Activated CD4-positive, alpha-beta T cell treated with anti-CD3 and anti-CD28 coated beads, Interleukin-2, amount 50 U/mL, for 48 hours (primary cell): Measurements from ENCODE around the gene SYAP1.
"Not testable (repeated sequence)": the region's sequence is repeated elsewhere in the genome, so short reads cannot be mapped to it uniquely, and the experiment has no call there.

Experiments
- DNase-seq, 2 experiments: peaks; one replicate each; pipeline ENCODE4 v3.0.0-alpha.2; 2020

The SYAP1 gene

GRCh38 chrX:16726347-16726988, 7.1 kb downstream of the SYAP1 start:
- DNase-seq, result not testable (repeated sequence)

- no peak for DNase-seq
Observed at GRCh38 chrX:16727637-16728036, 8.2 kb downstream of the SYAP1 start.

DNA sequence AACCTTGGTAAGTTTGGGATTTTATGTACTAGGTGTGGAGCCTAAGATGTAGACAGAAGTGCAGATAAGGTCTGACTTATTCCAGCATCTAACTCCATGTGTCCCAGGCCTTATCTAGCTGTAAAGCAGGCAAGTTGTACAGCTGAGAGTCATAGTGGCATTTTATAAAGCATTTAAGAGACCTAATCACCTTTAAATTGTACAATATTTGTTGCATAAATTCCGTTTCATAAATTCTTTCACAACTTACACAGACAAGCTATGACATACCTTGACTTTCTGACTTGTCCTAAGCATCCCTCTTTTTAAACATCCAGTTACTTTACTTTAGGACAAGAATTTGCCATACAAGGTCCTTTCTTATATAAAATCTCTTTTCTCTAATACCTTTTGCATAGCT, 11.0 kb downstream of the SYAP1 start:
- DNase-seq, result no peak

GRCh38 chrX:16733013-16733412, 13.6 kb downstream of the SYAP1 start:
- no peak for DNase-seq

- DNase-seq, result no peak
Observed at GRCh38 chrX:16737024-16737423, 17.6 kb downstream of the SYAP1 start.

DNA sequence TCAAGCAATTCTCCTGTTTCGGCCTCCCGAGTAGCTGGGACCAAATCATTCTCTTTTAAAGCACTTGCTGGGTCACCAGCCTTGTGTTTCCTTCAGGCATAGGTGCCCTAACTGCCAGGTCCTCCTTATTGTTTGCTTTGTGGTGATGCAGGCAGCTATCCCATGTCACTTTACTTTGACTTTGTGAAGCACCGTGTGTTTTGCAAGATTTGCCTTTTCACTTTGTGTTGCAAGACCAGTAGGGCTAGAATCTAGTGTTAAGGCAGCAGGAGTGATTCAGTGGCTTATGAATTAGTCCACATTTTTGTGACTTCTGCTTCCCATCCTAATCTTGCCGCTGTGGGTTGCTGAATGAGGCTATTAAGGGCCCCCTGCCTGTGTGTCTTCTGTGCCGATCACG, 20.2 kb downstream of the SYAP1 start:
- DNase-seq, result no peak

- no peak for DNase-seq
Observed at GRCh38 chrX:16743604-16744325, 24.4 kb downstream of the SYAP1 start.

DNA sequence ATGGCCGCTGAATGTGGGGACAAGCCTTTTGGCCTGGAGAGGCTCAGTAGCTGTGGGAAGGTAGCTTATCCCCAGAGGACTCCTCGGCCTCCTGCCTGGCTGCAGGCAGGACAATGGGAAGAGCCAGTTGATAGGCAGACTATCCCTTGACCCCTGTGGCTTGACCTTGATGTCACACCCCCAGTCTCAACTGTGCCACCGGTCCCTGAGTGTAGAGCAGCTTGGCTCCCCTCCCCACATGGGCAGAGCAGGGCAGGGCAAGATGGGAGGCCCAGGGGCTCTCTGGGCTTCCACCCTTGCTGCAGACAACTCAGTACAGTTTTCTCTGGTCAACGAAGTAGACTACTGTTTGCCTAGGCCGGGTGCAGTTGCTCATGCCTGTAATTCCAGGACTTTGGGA, 25.7 kb downstream of the SYAP1 start:
- DNase-seq, result no peak

- no peak for DNase-seq
Observed at GRCh38 chrX:16745659-16746058, 26.2 kb downstream of the SYAP1 start.

DNA sequence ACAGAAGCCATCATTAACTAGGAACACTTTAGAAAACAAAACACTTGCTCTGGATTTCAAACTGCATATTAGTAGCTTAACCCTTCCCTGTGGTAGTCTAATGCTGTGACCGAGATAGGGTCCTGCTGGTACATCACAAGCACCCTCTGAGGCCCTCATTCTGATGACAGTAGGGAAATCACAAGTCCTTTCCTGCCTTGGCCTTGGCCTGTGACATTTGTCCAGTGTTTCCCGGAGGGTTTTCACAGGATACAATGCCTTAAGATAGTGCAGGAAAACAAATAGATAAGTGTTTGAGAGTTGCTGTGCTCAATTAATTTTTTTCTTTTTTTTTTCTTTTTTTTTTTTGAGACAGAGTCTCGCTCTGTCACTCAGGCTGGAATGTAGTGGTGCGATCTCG, 29.0 kb downstream of the SYAP1 start:
- DNase-seq, result no peak

- no peak for DNase-seq
Observed at GRCh38 chrX:16750136-16750535, 30.7 kb downstream of the SYAP1 start.

- DNase-seq, result no peak
Observed at GRCh38 chrX:16754019-16754418, 34.6 kb downstream of the SYAP1 start.

- no peak for DNase-seq
Observed at GRCh38 chrX:16756724-16757123, 37.3 kb downstream of the SYAP1 start.

DNA sequence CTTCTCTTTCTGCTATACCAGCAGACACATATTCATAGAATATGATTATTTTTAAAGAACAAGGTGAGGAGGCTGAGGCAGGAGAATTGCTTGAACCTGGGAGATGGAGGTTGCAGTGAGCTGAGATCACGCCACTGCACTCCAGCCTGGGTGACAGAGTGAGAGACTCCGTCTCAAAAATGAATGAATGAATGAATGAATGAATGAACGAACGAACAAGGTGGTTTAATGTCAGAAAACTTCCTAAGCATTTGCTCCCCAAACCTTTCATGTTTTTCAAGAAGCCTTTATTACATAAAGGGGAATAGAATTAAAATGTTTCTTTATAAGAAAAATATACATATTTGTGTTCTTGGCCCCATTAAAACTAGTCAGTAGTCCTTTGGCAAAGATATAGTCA, 42.1 kb downstream of the SYAP1 start:
- DNase-seq, result not testable (repeated sequence)

GRCh38 chrX:16762579-16762978, 43.2 kb downstream of the SYAP1 start:
- no peak for DNase-seq

GRCh38 chrX:16765594-16765993, 46.2 kb downstream of the SYAP1 start:
- DNase-seq, result no peak

DNA sequence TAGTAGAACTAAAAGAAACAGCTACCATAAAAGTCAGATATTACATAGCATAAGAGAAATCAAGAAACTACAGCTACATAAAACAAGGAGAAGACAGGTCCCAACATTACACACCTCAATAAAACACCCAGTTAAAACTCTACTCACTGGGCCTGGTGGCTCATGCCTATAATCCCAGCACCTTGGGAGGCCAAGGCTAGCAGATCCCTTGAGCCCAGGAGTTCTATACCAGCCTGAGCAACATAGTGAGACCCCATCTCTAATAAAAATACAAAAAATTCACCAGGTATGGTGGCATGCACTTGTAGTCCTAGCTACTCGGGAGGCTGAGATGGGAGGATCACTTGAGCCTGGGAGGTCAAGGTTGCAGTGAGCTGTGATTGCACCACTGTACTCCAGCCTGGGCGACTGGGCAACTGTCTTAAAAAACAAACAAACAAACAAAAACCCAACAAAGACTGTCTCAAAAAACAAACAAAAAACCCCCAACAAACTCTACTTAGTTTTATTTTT, 51.6 kb downstream of the SYAP1 start:
- DNase-seq, result no peak

DNA sequence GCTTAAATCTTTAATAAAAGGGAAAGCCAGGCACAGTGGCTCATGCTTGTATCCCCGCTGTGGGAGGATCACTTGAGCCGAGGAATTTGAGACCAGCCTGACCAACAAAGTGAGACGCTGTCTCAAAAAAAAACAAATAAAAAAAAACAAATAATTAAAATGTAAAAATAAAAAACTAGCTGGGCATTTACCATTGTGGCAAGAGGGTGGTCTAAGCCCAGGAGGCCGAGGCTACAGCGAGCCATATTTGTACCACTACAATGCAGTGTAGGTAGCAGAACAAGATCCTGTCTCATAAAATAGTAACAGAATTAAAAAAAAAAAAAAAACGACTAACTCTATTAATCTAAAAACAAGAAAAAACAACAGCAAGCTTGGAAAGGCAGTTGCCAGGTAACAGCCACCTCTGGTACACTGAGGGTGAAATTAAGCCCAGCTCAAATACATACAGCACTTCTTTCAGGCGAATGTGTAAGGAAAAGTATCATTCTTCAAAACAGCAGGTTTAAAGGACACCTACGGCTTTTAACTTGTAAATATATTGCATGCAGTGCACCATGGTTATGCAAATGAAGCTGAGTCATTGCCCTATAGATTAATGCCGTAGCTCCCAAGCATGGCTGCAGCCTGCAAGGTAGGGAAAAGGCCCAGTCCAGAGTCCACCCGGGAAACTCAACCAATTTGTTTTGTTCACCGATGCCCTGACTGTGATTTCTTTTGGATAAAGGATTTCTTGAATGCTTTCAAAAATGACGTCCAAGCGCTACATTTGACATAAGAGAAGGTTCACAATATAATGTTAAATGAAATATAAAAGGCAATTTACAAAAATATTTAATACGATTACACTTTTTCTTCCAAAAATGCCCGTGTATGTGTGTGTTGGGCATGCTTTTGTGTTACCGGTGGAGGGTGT, 52.3 kb downstream of the SYAP1 start:
- no peak for DNase-seq

DNA sequence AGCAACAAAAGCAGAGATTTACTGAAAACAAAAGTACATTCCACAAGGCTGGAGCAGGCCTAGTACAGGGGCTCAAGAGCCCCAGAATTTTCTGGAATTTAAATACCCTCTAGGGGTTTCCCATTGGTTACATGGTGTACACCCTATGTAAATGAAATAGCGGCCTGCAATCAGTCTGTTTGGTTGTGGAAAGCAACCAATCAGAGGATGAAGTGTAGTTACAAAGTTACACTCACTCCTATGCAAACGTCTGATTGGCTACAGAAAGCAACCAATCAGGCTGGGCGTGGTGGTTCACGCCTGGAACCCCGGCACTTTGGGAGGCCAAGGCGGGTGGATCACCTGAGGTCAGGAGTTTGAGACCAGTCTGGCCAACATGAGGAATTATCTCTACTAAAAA, 53.0 kb downstream of the SYAP1 start:
- no peak for DNase-seq

- no peak for DNase-seq
Observed at GRCh38 chrX:16774746-16775145, 55.3 kb downstream of the SYAP1 start.

- DNase-seq, result no peak
Observed at GRCh38 chrX:16778545-16778944, 59.1 kb downstream of the SYAP1 start.

GRCh38 chrX:16778993-16779392, 59.6 kb downstream of the SYAP1 start:
- DNase-seq, result no peak

GRCh38 chrX:16779815-16780214, 60.4 kb downstream of the SYAP1 start:
- DNase-seq, result not testable (repeated sequence)

GRCh38 chrX:16783452-16783851, 64.0 kb downstream of the SYAP1 start:
- no peak for DNase-seq
